ENCODE measurements around the gene XRCC4.

XRCC4 gene

GRCh38 chr5:83401775-83402174 is 324.4 kb downstream of the XRCC4 start:
- no peaks in the 10 kb centered on the region for H3K36me3 Mint-ChIP-seq
- H3K4me3 Mint-ChIP-seq = no peak overlapping the region
- ATAC-seq (replicated peaks) (no peak), DNase-seq (no peak)
- H3K9me3 Mint-ChIP-seq = no peaks in the 10 kb centered on the region
- H3K27ac Mint-ChIP-seq = no peak overlapping the region
- no peaks in the 10 kb centered on the region for H3K27me3 Mint-ChIP-seq
- H3K4me1 Mint-ChIP-seq = no peaks in the 10 kb centered on the region

Data from stimulated activated naive B cell treated with anti-CD40 and anti-IgM and Interleukin-4, amounts not matched to agents 10 μg/mL and 1 μg/mL and 100 μg/mL, for 72 hours (primary cell).